HG03432 (cell line): ENCODE measurements around the gene INS.

ENCODE experiments used
- ATAC-seq: cut with Tn5 transposase; IDR thresholded peaks from one replicate; pipeline ENCODE4 v1.9.1; 2021; ENCODE audit warnings: mild to moderate bottlenecking, moderate library complexity; ENCODE audit not compliant: unreplicated experiment

The INS gene

DNA sequence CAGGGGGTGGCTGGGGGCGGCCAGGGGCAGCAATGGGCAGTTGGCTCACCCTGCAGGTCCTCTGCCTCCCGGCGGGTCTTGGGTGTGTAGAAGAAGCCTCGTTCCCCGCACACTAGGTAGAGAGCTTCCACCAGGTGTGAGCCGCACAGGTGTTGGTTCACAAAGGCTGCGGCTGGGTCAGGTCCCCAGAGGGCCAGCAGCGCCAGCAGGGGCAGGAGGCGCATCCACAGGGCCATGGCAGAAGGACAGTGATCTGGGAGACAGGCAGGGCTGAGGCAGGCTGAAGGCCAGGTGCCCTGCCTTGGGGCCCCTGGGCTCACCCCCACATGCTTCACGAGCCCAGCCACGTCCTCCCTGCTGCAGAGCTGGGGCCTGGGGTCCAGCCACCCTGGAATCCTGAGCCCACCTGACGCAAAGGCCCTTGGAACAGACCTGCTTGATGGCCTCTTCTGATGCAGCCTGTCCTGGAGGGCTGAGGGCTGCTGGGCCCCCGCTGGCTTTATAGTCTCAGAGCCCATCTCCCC, at the start of gene INS:
TSS of gene INS (minus strand) at position 474 of the 524 bp plus-strand sequence. CDS start at position 236, 238 bp downstream.
- ATAC-seq: no peak

DNA sequence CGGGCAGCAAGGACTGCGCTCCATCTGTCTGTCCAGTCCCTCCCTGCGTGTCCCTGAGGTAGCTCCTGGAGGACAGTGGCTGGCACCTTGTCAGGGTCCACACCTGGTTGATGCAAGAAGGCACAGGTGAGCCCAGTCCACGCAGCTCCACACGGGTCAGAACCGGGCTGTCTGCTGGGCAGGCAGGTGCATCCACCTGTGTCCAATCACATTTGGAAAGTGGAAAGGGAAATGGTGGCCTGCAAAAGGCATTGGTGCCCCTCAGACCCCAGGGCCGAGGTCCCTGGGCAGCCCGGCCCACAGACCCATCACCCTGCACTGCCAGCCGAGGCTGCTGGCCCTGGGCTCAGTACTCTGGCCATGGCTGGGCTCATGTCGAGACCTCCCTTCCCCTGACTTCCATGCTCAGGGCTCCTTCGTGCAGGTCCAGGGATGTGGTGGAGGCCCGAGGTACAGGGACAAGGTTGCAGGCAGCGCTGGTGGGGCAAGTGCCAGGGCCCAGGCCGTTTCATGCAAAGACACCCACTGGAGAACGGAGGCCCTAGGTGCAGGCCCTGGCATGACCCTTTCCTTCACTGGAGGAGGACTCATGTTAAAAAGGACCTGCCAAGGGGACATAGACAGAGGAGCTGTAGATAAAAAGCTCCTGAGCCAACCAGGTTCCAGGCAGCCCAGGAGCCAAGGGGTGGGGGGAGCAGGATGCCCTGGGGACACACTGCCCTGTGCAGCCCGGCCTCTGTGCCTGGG, 49.5 kb upstream of the INS start:
- ATAC-seq: no peak

DNA sequence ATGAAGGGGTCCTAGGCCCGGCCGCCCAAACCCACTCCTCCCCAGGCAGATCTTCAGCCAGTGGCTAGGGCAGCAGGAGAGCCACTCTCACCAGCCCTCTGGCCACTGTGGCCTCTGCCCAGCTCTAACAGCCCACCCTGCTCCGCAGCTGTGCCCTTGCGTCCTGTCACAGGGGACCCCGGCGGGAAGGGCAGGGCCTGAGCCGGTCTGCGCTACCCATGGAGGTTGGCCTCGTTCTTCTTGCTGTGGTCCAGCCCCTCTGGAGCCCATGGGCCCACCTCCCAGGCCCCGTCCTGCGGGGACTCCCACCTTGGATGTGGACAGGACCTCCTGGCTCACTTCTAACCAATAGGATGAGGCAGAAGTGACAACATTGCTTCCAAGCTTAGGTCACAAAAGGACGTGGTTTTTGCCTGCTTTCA, 48.9 kb upstream of the INS start:
- no peak for ATAC-seq

DNA sequence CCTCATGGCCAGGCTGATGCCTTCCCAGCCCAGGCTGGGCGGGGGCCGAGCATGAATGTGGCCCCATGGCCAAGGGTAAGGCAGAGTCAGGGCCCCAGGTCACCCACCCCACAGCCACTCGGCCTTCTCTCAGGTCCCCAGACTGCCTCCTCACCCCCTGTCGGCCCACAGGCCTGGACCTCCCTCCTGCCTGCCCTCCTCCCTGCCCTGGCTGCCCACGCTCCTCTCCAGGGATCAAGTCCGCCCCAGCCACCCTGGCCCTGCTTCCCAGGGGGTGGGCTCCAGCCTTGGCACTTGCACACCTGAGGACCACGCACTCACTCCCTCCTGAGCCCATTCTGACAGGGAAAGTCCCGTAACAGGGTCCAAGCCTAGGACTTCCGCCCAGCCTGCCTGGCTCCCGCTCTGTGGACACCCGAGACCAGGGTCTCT, 48.4 kb upstream of the INS start:
- no peak for ATAC-seq

DNA sequence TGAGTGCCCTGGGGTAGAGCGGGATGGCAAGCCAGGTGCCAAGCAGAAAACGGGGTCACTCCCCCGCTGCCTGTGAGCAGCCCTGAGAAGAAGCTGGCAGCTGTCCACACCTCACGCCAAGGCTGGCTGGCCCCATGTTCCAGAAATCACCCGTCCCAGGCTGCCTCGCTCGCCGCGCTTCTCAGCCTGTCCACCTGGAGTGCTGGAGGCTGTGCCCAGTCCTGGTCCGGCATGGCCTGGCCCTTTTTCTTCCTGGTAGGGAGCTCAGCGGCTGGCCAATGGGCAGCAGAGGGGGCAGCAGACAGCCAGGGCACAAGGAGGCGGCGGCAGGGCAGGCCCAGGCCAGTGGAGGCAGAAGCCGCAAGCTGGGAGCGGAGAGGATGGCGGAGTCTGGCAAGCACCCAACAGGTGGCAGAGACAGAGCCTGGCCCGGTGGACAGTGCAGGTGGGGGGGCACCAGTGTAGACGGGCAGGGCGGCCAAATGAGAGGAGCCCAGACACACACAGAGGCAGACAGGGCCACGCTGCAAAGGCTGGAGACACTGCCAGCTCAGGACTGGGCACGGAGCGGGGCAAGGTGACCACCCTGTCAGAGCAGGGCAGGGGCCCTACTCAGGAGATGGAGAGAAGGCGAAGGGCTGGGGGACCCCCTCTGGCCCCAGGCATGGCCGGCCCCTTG, 47.8 kb upstream of the INS start:
- no peak for ATAC-seq

DNA sequence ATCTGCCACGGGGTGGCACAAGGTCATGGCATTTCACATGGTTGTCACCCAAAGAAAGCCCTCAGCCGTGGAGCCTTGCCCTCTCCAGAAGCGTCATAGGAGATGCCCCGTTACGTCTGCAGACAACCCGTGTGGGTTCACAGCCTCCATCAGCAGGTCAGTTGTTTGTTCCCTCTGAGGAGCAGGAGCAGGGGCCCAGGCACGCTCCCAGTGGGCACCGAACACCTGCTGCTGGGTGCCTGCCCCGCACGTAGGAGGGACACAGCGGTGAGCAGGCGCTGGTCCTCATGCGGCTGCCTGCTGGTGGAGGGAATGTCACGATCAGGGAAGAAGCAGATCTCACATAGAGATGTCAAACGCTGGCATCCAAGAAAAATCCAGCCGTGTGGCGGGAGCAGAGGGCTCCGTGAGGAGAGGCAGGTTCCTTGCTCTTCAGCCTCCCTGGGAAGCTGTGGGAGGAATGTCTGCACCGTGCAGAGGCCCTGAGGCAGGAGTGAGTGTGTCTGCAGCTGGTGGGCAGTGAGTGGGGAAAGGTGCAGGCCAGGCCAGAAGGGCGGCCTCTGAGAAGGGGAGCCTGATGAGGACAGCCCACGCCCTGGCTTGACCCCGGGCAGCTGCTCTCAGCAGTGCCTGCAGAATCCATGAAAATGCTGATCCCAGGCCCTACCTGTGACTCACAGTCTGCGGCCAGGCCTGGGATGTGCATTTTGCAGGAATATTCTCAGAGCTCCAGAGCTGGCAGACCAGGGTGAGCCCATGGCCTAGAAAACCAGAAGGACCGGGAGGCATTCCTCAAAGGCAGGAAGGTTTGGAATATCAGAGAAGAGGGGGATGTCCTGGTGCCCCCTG, 47.0 kb upstream of the INS start:
- no peak for ATAC-seq

DNA sequence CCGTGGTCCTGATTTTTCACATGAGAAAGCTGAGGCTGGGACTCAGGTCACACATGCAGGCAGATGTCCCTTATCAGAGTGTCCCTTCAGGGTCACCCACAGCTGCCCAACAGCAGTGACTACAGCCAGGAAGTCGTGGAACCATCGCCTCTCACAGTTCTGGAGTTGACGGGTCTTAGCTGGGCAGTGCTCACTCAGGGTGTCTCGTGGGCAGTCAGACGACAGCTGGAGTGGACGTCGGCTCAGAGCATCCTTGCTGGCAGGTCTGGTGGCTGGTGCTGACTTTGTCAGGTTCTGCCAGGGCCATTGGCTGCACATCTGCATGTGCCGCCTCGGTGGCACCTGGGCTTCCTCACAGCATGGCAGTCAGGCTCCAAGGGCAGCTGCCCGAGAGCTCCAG, 46.2 kb upstream of the INS start:
- ATAC-seq: no peak

DNA sequence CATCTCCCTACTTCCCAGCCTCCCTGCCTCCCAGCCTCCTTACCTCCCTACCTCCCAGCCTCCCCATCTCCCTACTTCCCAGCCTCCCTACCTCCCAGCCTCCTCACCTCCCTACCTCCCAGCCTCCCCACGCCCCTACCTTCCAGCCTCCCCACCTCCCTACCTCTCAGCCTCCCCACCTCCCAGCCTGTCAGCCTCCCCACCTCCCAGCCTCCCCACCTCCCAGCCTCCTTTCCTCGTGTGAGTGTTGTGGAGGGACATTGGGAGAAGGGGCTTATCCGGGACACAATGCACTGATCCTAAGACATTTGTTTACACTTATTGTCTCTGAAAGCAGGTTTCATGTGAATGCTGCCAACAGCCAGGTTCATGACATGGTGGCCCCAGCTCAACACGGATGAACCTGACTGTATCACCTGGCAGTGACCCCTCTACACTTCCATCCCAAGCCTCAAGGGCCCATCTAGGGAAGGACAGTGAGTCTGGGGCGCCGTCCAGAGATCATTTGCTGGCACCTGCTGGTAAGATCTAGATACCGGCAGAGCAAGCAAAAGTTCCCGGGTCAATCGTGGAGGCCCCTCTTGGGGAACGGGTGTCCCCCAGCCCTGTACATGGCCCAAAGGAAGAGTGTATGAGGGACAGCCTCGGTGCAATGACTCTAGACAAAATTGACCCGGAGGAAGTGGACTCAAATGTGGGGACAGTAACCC, 45.1 kb upstream of the INS start:
- no peak for ATAC-seq

DNA sequence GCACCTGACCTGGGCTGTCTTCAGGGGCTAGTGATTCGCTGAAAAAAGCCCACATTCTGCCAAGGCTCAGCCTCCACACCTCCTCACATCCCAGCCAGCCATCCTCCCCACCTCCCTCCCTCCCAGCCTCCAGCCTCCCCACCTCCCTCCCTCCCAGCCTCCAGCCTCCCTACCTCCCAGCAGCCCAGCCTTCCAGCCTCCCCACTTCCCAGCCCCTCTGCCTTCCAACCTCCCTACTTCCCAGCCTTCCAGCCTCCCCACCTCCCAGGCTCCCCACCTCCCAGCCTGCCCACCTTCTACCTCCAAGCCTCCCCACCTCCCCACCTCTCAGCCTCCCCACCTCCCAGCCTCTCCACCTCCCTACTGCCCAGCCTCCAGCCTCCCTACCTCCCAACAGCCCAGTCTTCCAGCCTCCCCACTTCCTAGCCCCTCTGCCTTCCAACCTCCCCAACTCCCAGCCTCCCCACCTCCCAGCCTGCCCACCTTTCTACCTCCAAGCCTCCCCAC, 44.3 kb upstream of the INS start:
- no peak for ATAC-seq

DNA sequence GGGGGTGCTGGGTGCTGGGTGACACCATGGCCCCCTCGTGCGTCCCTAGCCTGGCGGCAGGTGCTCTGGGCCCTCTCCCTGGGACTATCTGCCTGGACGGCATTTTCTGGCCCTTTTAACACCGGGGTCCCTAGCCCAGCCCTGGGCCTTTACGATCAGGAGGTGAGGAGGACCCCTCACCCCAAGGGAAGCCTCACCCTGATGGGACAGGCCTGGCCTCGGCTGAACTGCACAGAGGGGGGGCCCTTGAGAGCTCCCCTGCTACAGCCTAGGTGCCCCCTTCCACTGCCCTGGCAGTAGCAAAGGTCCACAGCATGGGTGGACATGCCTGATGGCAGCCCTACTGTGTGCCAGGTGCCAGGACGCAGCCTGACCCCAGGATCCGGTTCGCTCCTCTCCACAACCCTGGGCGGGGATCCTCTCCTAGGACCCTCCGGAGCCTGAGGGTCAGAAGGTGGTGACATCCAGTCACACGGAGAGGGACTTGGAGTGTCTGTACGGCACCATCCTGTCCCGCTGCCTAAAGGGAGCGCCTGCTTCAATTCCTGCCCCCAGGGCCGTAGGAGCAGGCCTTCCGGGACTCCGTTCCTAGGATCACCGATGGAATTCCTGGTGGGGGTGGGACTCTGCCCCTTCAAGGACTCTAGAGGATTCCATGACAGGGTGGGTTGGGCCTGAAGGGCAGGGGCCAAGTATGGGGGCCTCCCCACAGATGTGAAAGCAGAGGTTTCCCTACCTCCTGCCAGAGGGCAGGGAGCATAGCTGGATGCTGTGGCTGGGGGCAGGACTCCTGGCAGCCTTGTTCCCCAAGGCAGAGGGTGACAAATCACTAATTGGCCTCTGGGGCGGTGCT, 43.6 kb upstream of the INS start:
- ATAC-seq: no peak

DNA sequence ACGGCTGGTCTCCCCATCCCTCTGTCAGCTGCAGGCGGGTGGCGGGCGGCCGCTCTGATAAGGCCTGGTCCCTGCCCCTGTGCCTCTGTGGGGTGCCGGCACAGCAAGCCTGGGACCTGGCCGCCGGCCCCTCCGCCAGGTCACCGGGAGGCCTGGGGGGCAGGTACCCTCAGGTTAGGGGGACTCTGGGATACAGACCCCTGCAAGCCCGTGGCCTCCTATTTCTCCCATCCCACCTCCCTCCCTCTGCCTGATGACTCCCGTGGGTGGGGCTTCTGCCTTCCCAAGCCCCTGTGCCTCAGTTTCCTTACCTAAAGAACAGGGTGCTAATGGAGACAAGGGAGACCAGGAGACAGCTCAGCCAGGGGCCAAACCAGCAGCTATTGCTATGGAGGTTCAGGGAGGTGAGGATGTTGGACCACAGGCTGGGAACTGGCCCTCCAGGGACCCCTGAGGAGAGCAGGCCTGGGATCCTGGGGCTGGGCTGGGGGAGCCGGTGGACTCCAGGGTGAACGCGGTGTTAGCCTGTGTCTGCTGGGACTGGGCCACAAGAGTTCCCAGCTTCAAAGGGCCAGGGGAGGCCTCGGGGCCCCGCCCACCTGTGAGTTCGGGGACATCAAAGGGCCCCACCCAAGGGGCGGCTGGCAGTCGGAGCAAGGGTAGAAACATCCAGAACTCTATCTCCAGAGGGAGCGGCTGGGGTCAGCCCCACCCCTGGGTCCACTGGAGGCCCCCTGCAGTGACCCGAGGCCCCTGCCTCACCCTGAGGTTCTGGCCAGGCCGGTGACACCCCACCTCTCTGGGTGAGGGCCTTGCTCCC, 42.6 kb upstream of the INS start:
- no peak for ATAC-seq

DNA sequence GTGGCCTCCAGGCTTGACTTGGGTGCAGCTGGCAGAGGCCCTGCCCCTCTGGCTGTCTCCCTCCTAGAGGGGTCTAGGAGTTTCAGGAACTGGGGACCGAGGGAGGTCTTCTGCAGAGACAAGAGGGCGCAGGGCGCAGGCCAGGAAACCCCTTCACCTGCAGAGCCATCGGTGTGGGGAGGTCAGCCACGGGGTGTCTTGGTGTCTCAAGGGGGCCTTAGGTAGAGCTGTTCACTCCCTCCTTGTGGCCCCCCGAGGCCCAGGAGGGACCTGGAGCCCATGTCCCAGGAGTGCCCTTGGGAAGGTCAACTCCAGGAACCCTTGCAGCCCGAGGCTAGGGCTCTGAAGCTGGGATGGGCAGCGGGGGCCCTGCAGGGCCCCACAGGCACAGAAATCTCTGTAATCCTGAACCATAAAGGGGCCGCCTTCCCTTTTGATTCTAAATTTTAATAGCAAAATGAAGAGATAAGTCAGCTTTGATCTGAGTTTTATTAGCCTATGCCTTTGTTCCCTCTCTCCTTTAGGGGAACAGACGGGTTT, 42.0 kb upstream of the INS start:
- ATAC-seq: no peak

DNA sequence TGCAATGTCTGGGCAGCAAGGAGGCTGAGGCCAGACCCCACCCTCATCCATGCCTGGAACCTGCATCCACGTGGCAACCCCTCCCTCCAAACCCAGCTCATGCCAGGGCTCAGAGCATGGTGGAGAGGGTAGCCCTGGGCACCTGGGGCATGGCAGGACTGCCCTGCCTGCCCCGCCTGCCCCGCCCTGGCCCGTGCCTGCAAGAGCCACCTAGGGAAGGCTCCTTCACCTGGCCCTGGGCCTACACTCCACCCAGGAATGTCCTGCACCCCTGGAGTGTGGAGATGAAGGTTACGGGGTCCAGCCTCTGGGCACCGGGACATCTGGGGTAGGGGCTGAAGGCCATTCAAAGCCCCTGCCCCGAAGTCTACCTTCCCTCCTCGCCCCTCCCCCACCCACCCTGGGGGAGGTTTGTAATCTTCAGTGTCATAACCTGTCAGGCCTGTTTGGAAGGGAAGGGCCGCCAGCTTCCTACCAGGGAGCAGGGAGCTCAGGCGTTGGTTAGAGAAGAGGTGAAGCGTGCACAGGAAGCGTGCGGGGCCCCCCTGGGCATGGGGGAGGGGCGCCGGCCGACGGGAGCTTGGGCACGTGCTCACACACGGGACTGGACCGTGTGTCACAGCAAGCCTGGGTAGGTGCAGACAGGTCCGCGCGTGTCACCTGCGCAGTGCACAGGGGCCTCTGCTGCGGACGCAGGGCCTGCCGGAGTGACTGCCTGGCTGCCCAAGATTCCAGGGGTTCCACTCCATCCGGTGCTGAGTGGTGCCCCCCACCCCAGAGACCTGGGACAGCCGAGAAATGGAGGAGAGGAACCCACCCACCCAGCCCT, 41.3 kb upstream of the INS start:
- no peak for ATAC-seq

DNA sequence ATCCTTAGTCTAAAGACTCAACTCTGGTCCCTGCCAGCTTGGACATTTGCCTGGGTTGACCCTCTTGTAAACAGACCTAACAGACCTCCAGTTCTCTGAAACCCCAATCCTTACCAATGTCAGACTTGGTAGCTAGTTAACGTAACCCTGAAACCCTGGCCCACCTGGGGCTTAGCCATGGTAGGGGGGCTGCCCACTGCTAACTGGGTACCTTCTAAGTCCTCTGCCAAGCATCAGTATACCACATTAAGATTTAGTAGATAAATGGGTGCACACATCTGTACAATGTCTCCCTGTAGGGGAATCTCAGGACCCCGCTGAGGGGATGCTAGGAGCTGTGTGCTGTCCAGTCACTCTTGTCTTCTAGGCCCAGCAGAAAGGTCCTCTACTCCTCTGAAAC, 40.5 kb upstream of the INS start:
- no peak for ATAC-seq

DNA sequence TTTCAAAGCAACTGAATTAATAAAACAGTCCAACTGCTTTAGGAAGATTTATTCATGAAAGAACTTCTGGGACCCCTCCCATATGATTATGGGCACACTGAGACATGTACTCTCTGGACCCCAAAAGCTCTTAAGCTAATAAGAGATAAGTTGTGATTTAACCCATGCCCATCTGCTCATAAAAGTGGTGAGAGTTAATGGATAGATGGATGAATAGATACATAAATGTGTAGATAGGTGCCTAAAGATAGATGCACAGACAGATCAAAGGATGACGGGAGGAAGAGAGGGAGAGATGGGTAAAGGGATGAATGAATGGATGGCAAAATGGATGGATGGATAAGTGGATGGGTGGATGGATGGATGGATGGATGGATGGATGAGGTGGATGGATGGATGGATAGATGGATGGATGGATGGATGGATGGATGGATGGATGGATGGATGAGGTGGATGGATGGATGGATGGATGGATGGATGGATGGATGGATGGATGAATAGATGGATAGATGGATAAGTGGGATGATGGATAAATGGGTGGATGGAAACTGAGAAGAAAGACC, 40.0 kb upstream of the INS start:
- no peak for ATAC-seq

DNA sequence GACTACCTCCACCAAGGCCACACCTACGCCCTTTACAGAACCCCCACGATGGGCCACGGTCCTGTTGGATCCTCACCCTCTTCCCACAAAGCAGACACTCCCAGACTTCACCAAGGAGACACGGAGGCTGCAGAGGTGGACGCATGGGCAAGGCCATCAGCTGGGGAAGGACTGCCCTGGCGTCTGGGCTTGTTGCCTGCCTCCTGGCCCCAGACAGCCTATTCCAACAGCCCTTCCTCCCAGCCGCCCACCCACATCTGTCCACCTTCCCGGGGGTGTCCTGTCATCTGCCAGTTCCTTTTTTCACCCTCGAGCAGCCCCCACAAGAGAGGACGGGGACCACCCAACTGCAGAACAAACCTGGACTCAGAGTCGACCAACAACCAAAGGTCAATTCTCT, 39.5 kb upstream of the INS start:
- no peak for ATAC-seq
